GM18867 (cell line): ENCODE results near the gene PDLIM5.
"Not testable (repeated sequence)": the region's sequence is repeated elsewhere in the genome, so short reads cannot be mapped to it uniquely, and the experiment has no call there.

Source experiments
- ATAC-seq: cut with Tn5 transposase; IDR thresholded peaks from one replicate; pipeline ENCODE4 v1.9.1; 2021; ENCODE audit warnings: mild to moderate bottlenecking, moderate library complexity; ENCODE audit not compliant: unreplicated experiment

The PDLIM5 gene

DNA sequence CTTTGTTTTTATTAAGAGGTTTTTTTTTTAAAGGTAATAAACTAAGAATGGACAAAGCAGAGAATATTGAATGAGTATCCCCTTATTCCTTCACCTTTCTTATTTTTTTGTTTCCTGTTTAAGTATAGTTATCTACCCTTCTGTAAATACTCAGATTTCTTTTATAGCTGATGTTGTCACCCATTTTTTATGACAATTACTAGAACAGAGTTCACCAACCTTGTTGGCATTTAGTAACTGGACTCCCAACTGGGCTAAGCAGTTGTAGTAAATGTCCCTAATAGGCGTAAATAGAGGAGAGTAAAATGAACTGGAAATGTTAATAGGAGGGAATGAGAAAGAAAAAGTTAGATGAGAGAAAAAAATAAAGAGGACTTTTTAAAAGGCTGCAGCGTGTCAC lies 9.8 kb downstream of the PDLIM5 start:
- no peak for ATAC-seq

DNA sequence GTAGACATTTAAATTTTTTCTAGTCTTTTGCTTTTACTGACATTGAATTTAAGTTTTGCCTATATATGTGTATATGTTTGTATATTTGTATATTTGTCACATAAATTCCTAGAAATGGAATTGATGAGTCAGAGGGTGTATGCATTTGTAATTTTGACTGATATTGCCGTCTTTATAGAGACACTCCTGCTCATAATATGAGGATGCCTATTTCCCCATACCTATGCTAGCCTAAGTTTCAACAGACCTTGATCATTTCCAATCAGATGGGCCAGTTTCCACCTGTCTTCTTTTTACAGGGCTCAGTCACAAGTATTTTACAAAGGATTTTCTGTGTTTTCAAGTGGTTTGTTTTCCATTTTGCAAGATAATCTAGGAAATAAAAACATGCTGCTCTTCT lies 10.8 kb downstream of the PDLIM5 start:
- no peak for ATAC-seq

DNA sequence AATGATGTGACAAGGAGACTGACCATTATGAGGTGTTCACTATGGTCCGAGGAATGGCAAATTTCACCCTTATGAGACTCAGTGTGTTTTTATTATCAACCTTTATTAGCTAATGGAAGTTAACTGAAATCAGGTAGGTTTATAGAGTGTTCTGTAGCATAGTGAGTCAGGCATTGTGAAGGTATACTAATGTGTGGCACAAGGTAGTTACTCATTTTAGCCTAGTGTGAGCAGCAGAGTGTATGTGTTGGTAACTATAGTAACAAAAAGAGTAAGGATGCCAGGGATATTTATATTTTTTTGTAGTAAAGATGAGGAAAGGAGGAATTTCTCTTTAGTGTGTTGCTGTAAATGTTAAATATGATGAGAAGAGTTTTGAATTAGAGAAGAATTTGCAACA lies 12.0 kb downstream of the PDLIM5 start:
- ATAC-seq = no peak

GRCh38 chr4:94466371-94466770 lies 14.6 kb downstream of the PDLIM5 start:
- no peak for ATAC-seq

- no peak for ATAC-seq
These were observed 15.2 kb downstream of the PDLIM5 start for GRCh38 chr4:94466923-94467322.

DNA sequence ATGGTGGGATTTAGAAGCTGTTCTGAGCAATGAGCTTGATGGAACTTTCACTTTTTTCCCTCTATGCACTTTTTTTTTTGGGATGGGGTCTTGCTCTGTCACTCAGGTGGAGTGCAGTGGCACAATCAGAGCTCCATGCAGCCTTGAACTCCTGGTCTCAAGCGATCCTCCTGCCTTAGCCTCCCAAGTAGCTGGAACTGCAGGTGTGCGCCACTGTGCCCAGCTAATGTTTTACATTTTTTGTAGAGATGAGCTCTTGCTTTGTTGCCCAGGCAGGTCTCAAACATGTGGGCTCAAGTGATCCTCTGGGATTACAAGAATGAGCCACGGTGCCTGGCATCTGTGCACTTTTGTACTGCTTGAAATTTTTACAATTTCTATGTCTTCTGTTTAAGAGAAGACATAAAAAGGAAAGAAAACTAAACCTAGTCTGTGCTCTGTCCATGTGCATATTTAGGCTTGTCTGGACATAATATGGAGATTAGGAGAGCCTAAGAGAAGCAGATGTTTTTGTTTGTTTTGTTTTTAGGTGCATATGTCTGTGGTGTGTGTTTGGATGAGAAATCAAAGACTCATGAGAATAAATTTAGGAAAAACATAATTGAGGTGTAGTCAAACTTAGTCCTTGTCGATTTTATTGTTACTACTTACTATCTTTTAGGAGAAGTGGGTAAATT lies 16.5 kb downstream of the PDLIM5 start:
- ATAC-seq = no peak

DNA sequence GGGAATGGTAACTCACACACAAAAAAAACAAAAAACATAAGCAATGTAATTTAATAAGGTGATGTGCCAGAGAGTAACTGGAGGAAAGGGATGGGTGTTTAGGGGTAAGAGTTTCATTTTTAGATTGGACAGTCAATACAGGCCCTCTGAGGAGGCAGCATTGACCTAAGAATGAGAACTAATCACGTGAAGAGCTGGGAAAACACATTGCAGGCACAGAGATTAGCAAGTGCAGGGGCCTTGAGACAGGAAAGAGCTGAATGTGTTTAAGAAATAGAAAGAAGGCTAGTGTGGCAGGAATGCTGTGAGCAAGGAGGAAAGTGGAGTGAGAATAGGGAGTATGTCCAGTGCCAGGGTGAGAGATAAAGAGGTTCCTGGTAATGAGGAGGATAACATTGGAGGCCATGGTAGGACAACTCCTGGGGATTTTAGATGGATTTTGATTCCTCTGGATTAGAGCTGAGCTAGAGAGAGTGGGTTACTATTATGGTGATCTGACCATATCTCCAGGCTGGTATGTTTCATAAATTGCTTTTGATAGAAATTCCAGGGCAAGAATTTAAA lies 17.6 kb downstream of the PDLIM5 start:
- ATAC-seq = no peak

DNA sequence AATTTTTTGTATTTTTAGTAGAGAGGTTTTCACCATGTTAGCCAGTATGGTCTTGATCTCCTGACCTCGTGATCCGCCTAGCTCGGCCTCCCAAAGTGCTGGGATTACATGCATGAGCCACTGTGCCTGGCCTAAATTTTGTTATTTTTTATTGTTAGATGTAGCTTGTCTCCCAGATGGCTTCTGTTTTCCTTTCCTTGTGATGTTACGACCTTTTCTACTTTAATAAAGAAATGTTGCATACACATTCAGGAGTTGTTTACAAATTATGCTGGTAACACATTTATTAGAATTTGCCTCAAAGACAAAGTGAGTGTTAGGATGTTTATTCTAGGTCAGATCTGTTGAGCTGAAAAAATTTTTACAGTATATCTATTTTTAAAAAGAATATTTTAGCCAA lies 18.4 kb downstream of the PDLIM5 start:
- no peak for ATAC-seq

- ATAC-seq = not testable (repeated sequence)
These were observed 19.0 kb downstream of the PDLIM5 start for GRCh38 chr4:94470782-94471181.

DNA sequence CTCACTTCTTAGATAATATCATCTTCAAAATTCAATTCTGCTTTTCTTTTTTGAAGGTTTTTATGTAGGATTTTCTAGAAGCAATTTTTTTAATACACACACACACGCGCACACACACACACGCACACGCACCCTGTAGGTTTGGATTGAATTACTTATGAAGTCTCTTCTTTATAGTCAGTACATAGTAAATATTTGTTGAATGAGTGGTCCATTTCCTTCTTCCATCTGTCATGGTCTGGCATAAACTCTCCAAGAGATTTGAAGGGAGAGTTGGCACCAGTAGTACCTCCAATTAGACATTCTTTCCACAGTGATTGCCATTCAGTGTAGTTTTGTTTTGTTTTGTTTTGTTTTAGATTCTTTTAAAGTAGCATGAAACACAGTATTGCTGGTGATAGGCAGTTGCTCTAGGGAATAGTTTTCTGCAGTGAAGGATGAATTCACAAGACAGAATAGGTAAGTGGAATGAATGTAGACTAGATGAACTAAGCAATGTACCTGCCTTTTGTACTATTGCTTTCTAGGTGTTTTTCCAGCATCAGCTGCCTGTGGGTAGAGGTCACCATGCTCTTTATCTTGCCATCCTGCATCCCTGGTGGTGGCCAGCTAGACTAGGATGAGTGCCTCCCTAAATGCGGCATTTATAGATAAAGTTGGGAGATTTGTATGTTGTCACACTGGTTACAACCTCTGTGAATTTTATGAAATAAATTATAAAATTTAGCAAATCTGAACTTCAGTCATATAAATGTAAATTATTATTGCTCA lies 20.5 kb downstream of the PDLIM5 start:
- no peak for ATAC-seq

DNA sequence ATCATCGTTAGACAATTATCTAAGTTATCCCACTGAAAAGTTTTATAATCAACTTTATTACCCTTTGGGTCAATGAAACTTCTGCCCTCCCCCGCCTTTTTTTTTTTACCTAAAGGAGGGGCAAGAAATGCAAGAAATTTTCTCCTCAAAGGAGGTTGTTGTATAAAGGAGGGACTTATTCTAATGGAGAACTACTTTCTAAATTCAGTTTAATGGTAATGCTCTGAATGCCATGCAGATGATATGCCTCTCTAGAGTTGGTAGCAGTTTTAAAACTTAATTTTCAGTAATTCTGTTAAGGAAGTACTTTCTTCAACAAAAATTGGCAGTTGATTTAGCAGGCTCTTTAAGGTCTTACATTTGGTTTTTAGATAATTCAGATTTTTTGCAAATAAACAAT lies 23.3 kb downstream of the PDLIM5 start:
- ATAC-seq = no peak

DNA sequence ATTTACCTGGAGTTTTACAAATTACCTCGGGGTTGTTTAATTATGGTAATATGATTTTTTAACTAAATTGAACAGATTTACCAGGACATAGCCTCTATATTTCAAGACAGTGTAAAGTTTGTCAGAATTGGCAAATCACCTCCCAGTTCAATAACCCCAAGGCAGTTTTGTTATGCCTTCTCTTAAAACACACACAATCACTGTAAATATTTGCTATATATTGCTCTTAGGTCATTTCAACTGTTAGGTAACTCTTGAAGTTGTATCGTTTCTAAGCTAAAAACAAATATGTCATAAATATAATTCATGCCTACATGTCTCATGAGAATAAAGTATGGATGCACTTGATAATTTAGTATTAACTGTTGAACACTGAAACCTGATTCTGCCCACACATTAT lies 24.1 kb downstream of the PDLIM5 start:
- ATAC-seq = no peak

- no peak for ATAC-seq
These were observed 25.5 kb downstream of the PDLIM5 start for GRCh38 chr4:94477227-94477626.

DNA sequence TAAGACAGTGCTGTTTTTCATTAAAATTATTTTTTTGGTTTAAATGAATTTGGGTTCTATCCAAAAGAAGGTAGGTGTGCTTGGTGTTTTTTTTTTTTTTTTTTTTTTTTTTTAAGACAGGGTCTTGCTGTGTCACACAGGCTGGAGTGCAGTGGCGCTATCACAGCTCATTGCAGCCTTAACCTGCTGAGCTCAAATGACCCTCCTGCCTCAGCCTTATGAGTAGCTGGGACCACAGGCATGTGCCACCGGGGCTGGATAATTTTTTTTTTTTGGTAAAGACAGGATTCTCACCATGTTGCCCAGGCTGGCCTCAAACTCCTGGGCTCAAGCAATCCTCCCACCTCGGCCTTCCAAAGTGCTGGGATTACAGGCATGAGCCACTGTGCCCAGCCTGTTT lies 27.1 kb downstream of the PDLIM5 start:
- not testable (repeated sequence) for ATAC-seq

DNA sequence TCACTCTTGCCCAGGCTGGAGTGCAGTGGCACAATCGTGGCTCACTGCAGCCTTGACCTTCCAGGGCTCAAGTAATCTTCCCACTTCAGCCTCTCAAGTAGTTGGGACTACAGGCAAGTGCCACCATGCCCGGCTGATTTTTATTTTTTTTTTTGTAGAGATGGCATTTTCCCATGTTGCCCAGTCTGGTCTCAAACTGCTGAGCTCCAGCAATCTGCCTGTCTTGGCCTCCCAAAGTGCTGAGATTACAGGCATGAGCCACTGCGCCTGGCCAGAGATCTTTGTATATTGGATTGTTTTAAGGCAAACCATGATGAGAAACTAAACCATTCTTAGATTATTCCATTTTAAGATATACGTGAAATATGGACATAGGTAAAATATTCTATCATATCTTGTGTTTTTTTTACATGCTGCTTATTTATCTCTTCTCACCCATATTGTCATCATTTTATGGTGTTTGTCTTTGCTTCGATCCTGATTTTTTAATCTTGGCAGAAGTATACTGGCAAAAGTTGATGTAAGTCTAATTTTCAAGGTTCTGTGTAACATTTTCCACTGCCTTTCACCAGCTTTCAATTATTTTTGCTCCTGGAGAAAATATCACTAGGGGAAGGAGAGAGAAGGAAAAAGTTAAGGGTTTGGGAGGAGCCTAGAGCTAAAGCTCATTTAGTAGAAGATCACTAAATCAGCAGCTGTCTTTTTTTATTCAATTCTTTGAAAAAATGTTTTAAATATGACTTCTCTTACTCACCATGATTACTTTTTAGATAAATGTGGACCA lies 27.8 kb downstream of the PDLIM5 start:
- ATAC-seq = no peak

DNA sequence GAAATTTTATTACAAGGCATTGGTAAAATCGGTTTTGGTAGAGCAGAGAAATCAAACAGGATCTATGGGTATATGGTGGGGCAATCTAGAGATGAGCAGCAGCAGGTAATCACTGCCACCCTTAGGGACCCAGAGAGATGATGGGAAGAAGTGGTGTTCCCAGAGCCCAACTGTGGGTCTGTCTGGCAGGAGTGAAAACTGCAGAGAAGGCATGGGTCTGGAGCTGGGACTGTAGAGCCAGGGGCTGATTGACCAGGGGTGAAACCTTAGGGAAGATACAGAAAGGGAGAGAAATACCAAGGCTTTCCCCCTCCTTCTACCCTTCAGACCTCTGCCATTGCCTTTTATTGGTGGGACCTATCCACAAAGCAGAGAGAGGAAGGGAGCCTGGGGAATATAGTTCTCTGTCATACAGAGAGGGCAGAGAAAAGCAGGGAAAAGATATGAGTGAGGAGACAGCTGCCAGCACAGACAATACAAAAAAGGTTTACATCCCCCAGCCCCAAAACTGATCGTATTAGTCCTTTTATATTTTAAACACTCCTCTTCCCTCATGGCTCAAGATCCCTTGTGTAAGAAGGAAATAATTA lies 28.7 kb downstream of the PDLIM5 start:
- no peak for ATAC-seq

DNA sequence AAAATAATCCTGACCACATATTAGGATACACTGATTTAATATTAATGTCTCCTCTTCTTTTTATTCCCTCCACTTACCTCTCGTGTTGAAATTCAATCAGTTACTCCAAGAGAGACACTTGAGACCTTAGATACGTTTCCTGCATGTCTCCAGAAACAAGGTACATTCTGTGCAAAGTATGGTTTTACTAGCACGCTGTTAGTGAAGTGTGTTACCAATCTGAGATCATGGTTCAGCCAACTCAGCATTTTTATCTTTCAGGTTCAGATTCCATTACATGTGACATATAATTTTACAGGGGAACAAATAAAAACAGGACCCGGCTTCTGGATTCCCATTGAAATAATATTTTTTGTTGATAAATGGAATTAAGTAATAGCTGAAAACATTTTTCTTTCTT lies 32.2 kb downstream of the PDLIM5 start:
- no peak for ATAC-seq

DNA sequence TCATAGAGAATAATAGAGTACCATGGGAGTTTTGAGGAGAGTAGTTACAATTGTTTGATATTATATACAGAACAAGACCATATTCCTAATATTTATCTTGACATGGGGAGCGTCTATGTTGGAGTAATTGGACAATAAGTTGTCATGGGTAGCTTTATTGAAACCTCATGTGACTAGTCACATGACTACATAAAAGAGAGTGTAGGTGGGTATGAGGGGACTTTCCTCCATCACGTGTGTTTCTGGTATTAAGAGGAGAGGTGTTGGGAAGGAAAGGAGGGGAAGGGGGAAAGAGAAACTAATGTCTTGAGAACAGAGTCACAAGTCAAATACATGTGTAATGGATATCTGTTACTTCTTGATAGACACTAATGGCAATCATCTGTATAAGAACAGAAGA lies 33.1 kb downstream of the PDLIM5 start:
- no peak for ATAC-seq

DNA sequence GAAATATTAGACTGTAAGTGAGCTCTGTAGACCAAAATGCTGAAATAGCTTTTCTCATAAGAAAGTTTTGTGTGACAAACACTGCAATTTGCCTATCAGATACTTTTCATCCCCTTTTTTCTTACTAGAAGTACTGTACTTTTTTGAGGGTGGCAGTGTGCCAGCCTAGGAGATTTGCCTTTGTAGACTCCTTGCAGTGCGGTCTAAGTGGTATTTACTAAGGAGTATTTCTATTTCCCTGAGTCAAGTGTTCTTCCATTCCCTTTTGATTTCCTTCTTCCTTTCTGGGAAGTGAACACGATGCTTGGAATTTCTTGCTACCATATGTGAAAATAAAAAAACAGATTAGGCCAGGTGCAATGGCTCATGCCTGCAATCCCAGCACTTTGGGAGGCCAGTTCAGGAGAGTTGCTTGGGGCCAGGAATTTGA lies 34.6 kb downstream of the PDLIM5 start:
- no peak for ATAC-seq

GRCh38 chr4:94488670-94489069 lies 36.9 kb downstream of the PDLIM5 start:
- ATAC-seq = no peak

DNA sequence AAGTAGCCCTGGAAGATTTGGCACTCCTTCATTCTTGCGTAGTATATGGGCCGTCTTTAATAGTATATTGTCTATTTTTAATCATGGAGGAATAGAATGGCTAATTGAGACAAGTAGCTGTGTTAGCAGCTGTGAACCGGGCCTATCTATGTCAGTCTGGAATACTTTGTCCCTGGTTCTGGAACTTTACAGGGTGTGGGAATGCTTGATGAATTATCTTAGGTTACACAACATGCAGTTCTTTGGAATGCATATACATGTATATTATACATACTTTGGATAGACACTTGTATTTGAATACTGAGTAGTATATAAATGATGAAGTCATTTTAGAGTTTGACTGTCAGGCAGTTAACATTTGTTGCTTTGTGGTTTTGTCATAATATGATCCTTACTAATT lies 37.4 kb downstream of the PDLIM5 start:
- no peak for ATAC-seq
